Stimulated activated CD8-positive, alpha-beta memory T cell treated with anti-CD3 and anti-CD28 coated beads, Interleukin-7, amount 100 ng/mL, for 24 hours (primary cell): ENCODE data around the gene PTPRK.

Experiments
- DNase-seq: peaks from one replicate; pipeline ENCODE4 v3.0.0-alpha.2; 2020; ENCODE audit warnings: low read depth

Gene PTPRK

DNA sequence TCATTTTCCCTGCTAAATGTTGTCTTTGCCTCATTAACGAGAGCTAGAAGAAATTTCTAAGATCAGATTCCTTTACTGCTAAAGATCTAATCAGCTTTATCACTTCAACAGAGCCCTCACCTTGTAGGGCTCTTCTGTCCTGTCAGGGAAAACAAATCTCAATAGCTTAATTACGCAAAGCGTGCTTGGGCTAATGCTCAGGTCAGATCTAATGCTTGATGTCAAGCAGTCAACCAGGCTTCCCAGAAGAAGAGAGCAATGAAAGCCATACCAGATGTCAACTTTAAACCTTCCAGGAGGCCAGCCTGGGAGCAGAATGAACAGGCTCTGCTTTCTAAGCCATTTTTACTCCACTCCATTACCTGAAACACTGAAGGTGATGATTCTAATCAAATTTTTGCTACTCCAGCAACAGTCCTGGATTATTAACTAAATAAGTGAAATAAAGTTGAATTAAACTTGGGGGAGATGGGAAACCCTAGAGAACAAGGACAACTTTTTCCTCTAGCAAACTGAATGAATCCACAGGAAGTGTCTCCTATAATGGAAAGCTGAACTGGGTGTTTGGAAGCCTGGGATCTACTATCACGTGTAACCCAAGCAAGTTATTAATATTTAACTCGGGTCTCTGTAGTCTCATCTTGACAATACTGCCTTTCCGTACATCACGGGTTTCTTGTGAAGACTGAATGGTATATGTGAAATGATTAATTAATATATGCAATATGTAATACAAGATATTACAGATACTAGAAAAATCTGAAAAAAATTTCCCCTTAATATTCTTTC lies 273.7 kb downstream of the PTPRK start:
- no peak for DNase-seq

DNA sequence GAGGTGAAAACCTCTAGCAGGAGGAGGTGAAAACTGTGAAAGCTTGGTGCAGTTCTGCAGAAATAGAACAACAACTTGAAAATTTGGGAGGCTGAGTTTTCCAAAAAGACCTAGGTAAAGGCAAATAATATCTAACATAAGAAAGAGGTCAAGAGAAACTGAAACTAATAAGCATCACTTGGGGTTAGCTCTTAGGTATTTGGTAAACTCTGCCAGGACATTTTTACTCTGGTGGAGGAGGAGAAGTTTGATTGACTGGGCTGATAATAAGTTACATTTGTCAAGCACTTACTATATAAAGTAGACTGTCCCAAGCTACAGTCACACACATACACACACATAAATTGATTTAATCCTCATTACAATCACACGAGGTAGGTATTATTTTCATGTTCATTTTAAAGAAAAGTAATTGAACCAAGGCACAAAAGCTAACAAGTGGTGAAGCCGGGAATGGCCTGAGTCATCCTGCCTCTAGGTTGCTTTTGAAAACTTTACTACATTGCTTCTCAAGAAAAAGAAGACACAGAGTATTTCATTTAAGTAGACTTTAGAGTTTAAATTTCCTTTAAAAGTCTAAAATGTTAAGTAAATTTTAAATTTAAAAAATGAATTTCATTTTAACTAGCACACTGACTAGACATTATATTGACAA lies 275.5 kb downstream of the PTPRK start:
- no peak for DNase-seq

DNA sequence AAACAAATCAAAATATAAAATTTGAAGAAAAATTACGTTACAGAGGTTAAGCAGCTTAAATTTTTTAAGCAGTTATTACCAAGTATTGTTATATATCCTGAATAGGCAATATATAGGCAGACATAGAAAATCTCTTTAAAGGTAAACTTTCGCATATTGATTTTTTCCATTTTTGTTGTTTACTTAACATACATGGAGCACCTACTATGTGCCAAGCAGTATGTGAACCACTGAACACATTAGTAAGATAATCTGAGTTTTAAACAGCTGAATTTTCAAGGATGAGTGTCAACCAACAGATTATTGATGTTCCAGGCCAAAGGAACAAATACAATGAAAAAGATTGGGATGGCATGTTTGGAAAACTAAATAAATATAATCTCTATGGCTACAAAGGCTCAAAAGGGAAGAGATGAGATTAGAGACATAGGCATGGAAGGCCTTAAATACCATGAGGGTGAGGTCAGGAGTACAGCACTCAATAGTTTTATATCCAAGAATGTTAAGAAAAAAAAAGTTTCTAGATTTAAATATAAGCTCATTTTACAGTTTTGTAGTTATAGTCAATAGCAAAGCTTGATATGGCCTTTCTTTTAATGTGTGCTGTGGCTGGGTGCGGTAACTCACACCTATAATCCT lies 277.5 kb downstream of the PTPRK start:
- DNase-seq, result no peak

DNA sequence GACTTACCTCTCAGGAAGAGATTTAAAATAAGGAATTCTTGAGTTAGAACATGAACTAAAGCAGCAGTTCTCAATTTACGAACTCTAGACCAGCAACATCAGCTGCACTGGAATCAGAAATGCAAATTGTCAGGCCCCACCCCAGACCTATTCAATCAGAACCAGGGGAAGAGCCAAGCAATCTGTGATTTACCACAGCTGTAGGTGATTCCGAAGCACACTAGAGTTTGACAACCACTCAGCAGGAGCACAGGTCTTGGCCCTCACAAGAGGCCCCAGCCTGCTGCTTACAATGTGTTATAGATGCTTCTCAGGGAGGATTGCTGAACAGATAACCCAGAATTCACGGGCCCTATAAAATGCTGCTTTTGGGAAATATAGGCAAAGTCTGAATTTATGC lies 279.2 kb downstream of the PTPRK start:
- DNase-seq, result no peak

DNA sequence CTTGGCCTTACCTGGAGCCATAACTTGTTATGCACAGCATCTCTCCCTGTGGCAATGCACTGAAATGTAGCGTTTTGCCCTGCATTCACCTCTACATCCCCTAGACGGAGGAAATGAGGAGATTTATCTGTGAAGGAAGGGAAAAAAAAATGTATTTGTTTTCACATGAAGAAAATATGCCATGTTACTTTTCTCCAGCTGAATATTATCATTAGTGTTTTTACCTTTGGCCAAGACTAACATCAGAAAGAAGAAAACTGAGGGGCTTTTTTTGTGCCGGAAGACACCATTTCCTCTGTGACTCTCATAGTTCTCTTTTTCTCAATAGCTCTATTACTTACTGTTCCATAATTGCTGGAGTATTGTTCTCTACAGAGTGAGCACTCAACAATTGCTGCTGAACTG lies 280.4 kb downstream of the PTPRK start:
- no peak for DNase-seq

DNA sequence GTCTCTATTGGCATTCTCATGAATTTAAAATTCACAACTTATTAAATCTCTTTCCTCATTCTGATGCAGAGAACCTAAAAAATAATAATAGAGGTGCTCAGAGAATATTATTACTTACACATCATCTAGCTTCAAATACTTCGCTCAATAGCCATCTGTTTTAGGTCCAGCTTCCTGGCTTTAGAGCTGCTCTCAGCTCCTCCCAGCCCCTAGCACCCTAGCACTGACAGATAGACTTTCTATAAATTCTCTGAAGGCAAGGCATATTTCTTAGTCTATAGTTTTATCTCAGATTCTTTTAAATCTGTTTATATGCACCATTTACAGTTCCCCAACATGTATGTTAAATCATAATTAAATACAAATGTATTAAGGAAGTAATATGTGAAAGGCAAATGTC lies 281.3 kb downstream of the PTPRK start:
- DNase-seq, result no peak

DNA sequence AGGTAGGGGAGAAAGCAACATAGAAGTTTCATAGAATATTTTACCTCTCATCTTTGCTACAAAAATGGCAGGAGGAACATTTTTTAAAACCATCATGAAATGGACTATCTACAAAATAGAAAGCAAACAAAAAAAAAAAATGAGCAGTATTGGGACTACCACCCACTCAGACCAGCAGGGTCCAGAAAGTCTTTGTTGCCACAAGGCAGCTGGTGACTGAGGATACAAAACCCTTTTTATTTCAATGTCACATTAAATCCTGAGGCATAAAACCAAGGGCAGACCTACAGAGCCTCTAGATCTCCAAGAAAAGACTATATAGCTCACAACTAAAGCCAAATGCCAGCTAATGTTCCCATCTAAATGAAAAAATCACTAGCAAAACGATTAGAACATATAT lies 282.2 kb downstream of the PTPRK start:
- no peak for DNase-seq

DNA sequence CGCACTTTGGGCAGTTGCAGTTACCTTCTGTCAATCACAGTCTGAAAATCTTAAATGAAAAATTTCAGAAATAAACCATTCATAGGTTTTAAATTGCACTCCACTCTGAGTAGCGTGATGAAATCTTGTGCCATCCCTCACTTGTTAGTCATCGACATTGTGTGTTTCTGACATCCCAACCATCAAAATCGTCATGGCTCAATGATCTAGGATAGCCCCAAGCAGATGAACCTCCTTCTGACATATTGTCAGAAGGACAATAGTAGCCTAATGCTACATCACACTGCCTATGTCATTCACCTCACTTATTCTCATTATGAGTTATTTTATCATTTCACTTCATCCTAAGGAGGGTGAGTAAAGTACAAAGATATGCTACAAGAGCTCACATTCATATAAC lies 284.8 kb downstream of the PTPRK start:
- no peak for DNase-seq

DNA sequence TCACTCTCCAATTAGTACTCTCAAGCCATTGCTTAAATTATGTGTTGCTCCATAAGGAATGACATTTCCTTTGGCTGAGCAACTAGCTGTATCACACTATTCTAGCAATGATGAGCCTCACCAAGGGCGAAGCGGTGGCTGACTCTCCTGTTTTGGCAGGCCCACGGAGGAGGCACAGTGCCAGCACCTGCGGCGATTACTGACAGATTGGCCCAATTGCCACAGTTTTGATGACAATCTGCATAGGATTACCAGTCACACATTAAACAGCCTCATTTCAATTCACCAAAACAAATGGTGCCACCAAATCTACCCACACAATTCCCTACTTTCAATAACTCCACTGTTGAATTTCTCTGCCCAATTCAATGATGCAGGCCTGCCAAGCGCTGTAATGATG lies 286.9 kb downstream of the PTPRK start:
- DNase-seq, result no peak

DNA sequence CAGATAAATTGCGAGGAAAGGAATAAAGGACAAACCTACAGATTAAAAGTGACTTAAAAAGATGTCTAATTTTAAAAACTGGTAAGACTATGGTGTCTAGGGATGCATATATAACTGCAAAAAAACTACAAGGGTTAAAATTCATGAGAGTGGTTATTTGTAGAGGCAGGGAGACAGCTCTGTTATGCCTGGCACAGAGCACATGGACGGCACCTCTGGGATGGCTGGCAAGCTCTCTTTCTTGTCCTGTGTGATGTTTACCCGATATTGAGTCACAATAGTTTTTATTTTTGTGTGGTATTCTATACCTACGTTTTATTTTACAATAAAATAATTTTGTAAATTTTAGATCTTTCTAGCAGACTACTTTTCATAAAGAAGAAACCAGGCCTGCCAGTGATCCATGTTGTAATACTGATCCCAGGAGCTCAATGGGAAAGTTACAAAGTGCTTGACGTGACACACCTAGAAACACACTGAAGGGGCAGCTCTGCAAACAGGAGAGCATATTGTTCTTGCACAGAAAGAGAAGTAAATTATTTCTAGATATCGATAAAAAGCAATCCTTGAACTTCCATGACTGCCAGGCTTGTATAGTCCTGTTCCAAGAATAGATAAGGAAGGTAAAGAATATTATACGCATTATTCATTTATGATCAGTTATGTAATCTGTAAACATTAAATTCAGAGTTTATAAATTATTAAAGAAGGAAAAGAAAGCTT lies 290.0 kb downstream of the PTPRK start:
- no peak for DNase-seq

DNA sequence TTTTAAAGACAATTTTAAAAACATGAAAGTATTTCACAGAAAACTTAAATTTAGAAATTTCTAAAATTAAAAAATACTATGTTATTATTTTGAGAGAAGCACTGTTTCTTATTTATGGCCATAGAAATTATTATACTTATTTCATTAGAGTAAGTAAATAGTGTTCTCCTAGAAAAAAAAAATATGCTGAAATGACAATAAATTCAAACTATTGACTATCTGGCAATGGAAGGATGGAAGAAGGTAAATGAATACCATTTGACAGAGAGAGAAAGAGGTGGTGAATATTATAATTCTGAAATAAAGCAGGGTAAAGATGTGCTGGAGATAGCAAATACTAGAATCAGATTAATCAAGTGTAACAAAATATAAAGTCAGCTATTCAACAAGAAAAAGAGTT lies 294.8 kb downstream of the PTPRK start:
- no peak for DNase-seq

DNA sequence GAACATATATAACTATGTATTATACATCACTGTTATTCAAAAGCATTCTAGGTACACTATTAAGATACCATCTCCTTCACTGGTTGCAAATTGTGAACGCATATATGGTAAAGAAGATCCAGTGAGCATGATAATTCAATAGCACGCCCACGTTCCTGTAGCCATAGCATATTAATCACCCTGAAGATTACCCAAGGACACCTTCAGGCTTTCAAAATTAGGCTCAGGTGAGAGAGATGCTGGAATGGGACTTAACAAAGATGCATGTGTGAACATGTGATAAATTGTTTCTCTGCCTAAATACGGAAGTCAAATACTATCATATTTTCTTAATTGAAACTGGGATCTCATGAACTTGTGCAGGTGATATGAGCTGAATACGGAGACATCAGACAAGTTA lies 303.5 kb downstream of the PTPRK start:
- DNase-seq, result no peak

DNA sequence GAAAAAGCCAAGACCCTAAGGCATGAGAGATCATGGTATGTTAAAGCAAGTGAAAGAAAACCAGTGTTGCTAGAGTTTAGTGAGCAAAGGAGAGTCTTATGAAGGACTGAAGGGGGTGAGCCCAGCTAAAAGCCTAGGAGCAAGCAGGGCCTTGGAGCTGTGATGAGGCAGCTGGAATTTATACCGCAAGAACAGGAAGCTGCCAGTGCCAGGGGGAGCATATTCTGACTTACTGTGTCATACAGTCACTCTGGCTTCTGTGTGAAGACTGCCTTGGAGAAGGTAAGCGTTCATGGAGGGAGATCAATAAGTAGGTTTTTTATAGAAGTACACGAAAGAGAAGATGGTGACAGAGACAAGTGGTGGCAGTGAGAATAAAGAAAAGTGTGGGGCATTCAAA lies 310.6 kb downstream of the PTPRK start:
- DNase-seq, result no peak

DNA sequence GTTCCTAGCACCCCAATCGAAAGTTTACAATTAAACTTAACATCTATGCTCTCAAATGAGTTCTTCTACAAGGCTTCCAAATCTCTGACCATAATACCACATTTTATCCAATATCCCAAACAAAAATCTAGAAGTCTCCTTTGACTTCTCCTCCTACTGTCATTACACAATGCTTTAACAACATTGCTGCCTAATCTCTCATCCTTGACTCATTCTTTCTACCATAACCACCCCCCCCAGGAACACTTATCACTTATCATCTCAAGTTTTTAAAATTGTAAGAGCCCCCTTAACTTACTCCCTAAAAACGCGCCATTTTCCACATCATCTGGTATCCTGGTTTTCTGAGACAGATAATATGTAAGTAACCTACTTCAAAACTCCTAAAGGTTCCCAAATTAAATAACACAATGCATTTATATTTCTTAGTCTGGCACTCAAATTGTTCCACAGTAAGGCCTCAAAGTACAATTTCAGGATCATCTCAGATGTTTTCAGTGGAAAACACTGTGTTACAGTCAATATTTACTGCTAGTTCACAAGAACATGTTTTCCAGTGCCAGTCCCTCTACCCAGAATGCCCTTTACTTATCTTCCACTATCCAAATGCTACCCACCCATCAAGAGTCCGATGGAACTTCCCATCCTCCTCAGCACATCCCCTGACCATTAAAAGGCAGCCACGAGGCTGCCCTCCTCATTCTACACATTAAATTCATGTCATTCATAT lies 311.4 kb downstream of the PTPRK start:
- no peak for DNase-seq

DNA sequence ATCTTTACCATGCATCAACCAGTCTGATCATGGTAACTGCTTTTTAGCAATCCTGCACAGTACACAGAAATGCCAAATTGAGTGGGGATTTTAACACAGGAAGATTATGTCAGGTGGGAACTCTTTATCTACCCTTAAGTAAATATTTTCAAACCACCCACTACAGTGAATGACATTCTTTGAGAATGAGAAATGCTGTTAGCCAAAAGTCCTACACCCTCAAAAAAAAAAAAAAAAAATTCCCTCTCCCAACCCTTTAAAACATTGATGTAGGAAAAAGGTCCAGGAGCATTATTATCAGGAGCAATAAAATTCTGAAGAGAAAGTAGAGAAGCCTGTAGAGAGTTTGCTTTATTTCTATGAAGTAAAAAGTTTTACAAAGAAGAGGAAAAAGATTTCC lies 312.3 kb downstream of the PTPRK start:
- DNase-seq, result no peak

DNA sequence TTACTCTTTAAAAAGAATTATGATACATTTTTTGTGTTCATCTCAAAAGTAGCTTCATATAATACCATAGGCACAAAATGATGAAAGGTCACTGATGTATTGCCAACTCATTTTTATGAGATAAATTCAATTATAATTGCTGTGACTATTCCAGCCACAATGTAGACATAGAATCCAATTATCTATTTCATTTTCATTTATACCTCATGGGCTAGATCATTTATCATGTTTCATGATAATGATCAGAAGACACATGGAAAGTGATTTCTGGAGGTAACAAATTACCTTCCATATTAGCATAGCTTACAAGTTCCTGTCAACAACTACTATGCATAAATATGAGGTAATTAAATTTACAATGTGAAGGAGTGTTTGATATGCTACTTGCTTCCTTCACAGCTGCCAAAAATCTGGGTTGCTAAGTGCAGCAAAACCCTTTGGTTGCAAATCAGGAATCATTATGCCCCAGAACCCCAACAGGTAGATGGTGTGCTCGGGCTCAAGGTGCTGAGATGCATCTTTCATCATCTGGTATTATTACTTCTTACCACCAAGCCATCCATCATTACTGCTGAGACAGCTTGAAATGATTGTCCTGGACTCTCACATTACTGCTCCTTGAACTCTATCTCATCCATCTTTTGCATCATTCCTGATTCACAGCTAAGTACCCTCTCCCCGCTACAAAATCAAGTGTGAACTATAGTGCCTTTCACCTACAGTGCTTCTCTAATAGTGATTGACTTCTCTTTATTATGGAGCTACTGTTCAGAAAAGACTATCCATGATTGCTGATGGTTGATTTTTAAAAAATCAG lies 313.6 kb downstream of the PTPRK start:
- no peak for DNase-seq

DNA sequence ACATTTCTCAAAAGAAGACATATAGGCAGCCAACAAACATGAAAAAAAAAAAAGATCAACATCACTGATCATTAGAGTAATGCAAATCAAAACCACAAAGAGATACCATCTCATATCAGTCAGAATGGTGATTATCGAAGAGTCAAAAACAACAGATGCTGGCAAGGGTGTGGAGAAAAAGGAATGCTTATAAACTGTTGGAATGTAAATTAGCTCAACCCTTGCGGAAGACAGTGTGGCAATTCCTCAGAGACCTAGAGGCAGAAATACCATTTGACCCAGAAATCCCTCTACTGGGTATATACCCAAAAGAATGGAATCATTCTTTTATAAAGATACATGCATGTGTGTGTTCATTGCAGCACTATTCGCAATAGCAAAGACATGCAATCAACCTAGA lies 315.8 kb downstream of the PTPRK start:
- DNase-seq, result no peak

DNA sequence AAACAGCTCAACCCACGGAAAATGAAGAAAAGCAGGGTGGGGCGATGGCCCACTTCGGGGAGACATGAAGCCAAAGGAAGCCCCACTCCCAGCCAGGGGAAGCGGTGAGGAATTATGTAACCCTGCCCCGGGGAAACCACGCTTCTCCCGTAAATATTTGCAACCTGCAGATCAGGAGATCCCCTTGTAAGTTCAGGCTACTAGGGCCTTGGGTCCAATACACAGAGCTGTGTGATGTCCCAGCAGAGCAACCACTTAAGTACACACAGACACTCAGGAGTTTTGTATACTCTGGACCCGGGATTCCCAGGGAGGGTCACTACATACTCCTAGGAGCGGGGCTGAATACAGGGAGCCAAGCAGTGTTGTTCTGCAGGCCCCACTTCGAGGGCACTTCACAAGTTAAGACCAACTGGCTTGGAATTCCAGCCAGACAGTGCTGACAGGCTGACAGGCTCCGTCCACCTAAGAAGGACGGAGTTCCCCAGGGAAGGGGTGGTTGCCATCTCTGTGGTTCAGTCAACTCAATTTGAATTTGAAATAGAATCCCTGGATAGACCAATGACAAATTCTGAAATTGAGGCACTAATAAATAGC lies 318.1 kb downstream of the PTPRK start:
- DNase-seq, result no peak

DNA sequence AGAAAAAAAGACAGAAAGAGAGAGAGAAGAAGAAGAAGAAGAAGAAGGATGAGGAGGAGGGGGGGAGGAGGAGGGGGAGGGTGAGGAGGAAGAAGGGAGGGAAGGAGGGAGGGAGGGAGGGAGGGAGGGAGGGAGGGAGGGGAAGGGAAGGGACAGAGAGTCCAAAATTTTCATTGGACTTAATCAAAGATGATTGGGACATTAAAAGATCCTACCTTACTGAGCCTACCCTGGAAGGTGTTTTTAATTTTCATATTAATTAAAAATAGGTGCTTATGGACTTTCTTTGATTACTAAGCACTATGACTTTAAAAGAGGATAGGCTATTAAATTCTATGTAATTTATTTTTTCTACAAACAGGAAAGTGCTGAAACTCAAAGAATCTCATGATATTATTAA lies 319.6 kb downstream of the PTPRK start:
- no peak for DNase-seq

DNA sequence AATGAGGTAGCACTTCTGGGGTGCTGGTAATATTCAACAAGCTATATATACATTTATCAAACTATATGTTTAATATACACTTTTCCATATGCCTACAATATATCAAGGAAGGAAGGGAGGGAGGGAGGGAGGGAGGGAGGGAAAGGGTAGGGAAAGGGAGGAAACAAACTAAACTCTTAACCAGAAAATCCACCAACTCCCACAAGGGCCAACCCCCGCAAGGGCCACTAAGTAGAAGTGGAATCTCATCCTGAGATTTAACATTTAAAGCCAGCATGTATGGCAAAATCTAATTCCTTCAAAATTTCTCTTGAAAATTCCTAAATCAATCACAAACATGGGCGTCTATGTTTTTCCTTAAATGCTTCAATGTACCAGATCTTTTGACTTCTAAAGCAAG lies 320.9 kb downstream of the PTPRK start:
- DNase-seq, result no peak

DNA sequence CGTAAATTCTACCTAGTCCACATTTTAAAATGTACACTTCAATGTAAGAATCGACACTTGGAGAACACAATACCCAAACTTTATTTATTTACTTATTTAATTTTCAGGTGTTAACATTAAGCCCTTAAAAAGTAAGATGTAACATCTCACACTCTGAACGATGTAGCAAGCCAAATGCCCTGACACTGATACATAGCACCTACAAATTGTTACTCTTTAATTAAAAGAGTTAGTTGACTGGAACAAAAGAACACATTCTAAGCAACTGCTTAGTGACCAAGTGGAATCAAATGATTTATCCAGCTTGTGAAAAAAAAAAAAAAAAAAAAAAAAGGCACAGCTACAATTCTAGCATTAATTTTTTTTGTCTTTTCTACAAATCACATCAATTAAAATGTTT lies 327.4 kb downstream of the PTPRK start:
- no peak for DNase-seq
